Prostate gland (tissue), 2 donors: ENCODE results near the gene RBM6. TPM values are rescaled to one million over a fixed set of nuclear protein-coding genes. Genes with fewer than 3 reads are reported as not detected.

Experiments used
- DNase-seq: peaks from one replicate; pipeline ENCODE4 v3.0.0-alpha.2; 2019; ENCODE audit warnings: low spot score
- H3K27ac ChIP-seq, 2 donors: fragments of 200-600 bp; sonication (generic); 2 replicates each; pipeline ENCODE4 v1.5.1; 2017 to 2019
- H3K27me3 ChIP-seq: fragments of 200-600 bp; sonication (generic); replicated peaks from 2 replicates; pipeline ENCODE4 v1.5.1; 2019; ENCODE audit not compliant: insufficient read depth
- H3K36me3 ChIP-seq, 2 donors: fragments of 200-600 bp; sonication (generic); 1 replicate in 1 of 2; 2 replicates in 1 of 2; pipeline versions ENCODE4 v1.5.1 to v1.8.1; 2017 to 2019
- H3K4me1 ChIP-seq: fragments of 200-600 bp; sonication (generic); replicated peaks from 2 replicates; pipeline ENCODE4 v1.5.1; 2019
- H3K4me3 ChIP-seq, 2 donors: fragments of 200-600 bp; sonication (generic); 2 replicates each; pipeline ENCODE4 v1.5.1; 2017 to 2019
- H3K9me3 ChIP-seq: fragments of 200-600 bp; sonication (generic); 2 replicates; pipeline ENCODE4 v1.5.1; 2017
- POLR2A ChIP-seq: fragments of 450-650 bp; IDR thresholded peaks from one replicate; pipeline ENCODE4 v1.6.1; 2016; ENCODE audit warnings: antibody characterized with exemption, mild to moderate bottlenecking
- POLR2AphosphoS5 ChIP-seq: sonication (generic); formaldehyde crosslinking; IDR thresholded peaks from one replicate; pipeline ENCODE4 v1.6.1; 2017; ENCODE audit warnings: antibody characterized with exemption
- WGBS: methylation state at CpG from one replicate; pipeline ENCODE4 v1.1.5; 2018; 5-methylcytosine and 5-hydroxymethylcytosine counted together
- intact Hi-C: fragments of 100-400 bp; cut with DNase I; formaldehyde crosslinking; loops from one replicate; pipeline ENCODE4 v1.14.2; 2022
- total RNA-seq, 2 donors: library from RNA; depleted of rRNA; stranded (reverse); fragments of >200 nt; gene quantifications; one replicate each; pipeline ENCODE4 v1.1.0, GENCODE V29; 2016

Gene RBM6
- total RNA-seq, 2 donors from 2014 or later, result 53.1 to 176 TPM

DNA sequence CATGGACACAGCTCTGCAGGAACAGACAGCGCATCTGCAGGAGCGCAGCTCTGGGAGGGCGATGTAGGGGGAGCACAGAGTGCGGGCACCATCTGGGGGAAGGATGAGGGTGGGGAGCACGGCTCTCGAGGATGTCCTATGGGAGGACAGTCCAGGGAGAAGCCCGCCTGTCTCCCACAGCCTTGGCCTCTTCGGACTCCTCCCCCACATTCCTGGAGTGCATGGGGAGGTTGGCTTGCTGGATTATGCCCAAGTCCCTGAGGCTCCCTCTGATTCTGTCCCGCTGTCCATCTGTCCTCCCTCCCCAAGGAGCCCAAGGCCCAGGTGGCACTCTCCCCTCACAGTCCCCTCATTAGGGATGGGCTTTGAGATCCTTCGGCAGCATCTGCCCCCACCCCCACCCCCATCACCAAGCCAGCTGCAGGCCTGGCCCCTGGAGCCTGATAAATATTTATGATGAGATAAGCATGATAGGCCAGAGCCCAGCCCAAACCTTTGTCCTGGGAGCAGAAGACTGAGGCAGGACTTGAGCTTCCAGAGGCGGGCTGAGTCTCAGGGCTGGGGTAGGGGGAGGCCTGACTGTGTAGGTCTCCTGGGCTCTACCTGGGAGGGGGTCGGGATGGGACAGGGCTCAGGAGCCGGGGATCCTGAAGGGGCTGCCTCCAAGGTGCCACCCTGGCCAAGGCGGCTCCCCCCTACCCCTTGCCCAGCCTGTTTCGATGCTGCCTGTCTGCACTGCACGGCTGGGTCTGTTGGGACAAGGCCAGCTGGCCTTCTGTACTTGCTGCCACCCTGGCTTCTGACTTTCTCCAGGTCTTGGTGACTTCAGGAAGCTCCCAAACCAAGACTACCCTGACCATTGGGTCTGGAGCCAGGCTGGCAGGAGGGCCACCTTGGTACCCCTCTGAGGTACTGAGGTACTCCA is 186.6 kb downstream of the RBM6 start:
- TF ChIP-seq POLR2A (no peak), POLR2AphosphoS5 (no peak)
- Histone ChIP-seq H3K4me1 (peaks cover 7% of the 10 kb centered on the region), H3K27ac (peak overlapping the region in 1 of 2 donors; percentile 19), H3K4me3 (no peak overlapping the region), H3K9me3 (no peaks in the 10 kb centered on the region), H3K36me3 (no peaks in the 10 kb centered on the region), H3K27me3 (no peaks in the 10 kb centered on the region)
- WGBS, result 50% methylated on average over 16 of the region's 16 CpGs
- intact Hi-C loops, result no loop called here
- DNase-seq, result no peak

Other genes with a start within 250 kb of the RBM6 start
- 10 to 100 TPM in 1 of 2 donors, 1 to 10 TPM in 1; 1.4 to 12.4 TPM for gene AMIGO3, start 220.5 kb upstream of the RBM6 start, total RNA-seq
- gene GMPPB, start 216.2 kb upstream of the RBM6 start, total RNA-seq, result 10 to 100 TPM; 28.8 to 60.1 TPM
- 100 to 1,000 TPM in 1 of 2 donors, 10 to 100 TPM in 1; 46.5 to 119 TPM for gene IP6K1, start 153.6 kb upstream of the RBM6 start, total RNA-seq
- gene CDHR4, start 140.3 kb upstream of the RBM6 start, total RNA-seq, result not detected
- gene INKA1, start 136.9 kb upstream of the RBM6 start, total RNA-seq, result 1 to 10 TPM; 4.0 to 8.1 TPM
- gene UBA7, start 126.2 kb upstream of the RBM6 start, total RNA-seq, result 10 to 100 TPM; 50.5 to 96.9 TPM
- gene TRAIP, start 83.6 kb upstream of the RBM6 start, total RNA-seq, result 1 to 10 TPM; 2.8 to 7.7 TPM
- gene CAMKV, start 70.2 kb upstream of the RBM6 start, total RNA-seq, result under 1 TPM in 1 of 2 donors, not detected in 1; 0.97 TPM
- 1 to 10 TPM; 1.5 to 5.5 TPM for gene MST1R, start 36.3 kb upstream of the RBM6 start, total RNA-seq
- gene MON1A, start 10.3 kb upstream of the RBM6 start, total RNA-seq, result 10 to 100 TPM in 1 of 2 donors, 1 to 10 TPM in 1; 7.8 to 12.0 TPM
- gene RBM5, start 148.8 kb downstream of the RBM6 start, total RNA-seq, result 100 to 1,000 TPM; 135 to 260 TPM
- gene SEMA3F, start 215.2 kb downstream of the RBM6 start, total RNA-seq, result 10 to 100 TPM; 43.3 to 71.8 TPM